ENCODE data around the gene TRIML2.
"Not testable (repeated sequence)": the region's sequence is repeated elsewhere in the genome, so short reads cannot be mapped to it uniquely, and the experiment has no call there.

TRIML2 gene

DNA sequence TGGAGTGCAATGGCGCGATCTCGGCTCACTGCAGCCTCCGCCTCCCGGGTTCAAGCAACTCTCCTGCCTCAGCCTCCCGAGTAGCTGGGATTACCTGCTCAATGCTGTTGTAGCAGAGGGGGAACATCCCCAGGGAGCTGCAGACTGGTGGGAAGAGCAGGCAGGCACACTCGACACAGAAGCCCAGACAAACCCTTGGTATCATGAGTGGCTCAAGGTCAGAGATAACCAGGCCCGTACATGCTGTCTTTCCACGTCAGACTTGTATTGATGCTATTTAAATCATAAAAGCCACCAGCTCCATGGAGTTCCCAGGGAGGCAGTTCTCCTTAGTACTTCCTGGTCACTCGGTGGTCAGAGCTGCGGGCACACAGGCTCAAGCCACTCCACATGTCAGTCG, 33.2 kb downstream of the TRIML2 start:
- no peak for DNase-seq (ENCODE audit: low read depth)
- no peak for TF ChIP-seq CTCF (IDR thresholded peaks at IDR 0.05; ENCODE audit: control insufficient read depth, extremely low read depth, insufficient read depth)
- no peak overlapping the region for H3K4me3 ChIP-seq (ENCODE audit: low read depth, low read length)

DNA sequence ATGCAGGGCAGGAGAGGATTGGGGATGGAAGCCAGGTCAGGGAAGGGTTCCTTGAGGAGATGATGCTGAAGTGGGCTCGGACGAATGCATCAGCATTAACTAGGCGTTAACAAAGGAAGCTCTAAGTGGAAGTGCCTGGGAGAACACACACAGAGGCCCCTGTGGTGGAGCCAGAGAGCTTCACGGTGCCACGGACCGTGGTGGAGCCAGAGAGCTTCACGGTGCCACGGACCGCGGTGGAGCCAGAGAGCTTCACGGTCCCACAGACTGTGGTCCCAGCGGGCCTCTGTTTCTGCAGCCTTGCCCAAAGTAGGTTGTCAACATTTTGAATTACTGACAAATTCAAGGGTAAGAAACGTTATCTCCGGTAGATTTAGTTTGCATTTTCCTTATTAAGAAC, 48.3 kb downstream of the TRIML2 start:
- H3K4me3 ChIP-seq (ENCODE audit: low read depth, low read length) = no peak overlapping the region
- no peak for TF ChIP-seq CTCF (IDR thresholded peaks at IDR 0.05; ENCODE audit: control insufficient read depth, extremely low read depth, insufficient read depth)
- DNase-seq (ENCODE audit: low read depth) = no peak

DNA sequence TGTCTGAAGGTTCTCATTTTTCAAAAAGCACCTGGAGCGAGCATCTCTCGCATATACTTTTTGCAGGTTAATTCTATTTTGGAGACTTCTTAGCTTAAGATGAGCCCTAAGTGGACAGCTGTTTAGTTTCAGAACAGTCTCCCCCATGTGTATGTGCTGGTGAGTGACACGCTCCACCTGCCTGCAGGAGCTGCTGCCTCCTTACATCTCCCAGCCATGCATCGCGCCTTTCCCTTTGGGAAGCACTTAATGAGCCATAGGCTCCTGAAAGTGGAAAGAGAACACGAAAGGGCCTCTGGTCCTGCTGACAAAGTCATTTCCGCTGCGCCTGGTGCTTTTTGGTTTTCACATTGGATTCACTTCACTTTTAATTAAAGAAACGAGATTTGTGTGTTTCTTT, 56.1 kb downstream of the TRIML2 start:
- no peak overlapping the region for H3K4me3 ChIP-seq (ENCODE audit: low read depth, low read length)
- no peak for DNase-seq (ENCODE audit: low read depth)
- no peak for TF ChIP-seq CTCF (IDR thresholded peaks at IDR 0.05; ENCODE audit: control insufficient read depth, extremely low read depth, insufficient read depth)

GRCh38 chr4:188046657-188047056, 62.7 kb downstream of the TRIML2 start:
- no peak overlapping the region for H3K4me3 ChIP-seq (ENCODE audit: low read depth, low read length)
- TF ChIP-seq CTCF (IDR thresholded peaks at IDR 0.05; ENCODE audit: control insufficient read depth, extremely low read depth, insufficient read depth) = no peak
- DNase-seq (ENCODE audit: low read depth) = no peak

- DNase-seq (ENCODE audit: low read depth); H3K4me3 ChIP-seq (ENCODE audit: low read depth, low read length): not testable (repeated sequence)
These were observed 63.9 kb downstream of the TRIML2 start for GRCh38 chr4:188045461-188045860.

DNA sequence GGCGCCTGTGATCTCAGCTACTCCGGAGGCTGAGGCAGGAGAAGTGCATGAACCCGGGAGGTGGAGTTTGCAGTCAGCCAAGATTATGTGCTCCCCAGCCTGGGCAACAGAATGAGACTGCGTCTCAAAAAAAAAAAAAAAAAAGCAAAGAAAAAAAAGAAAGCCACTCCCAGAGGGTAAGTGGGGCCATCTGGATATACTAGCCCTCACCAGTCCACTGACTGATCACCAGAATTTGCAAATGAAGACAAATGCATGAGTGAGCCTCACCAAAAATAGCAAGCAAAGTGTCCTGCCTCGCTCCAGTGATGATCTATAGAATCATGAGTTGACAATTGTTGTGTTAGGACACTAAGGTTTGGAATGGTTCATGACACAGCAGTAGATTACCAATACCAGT, 66.2 kb downstream of the TRIML2 start:
- no peak overlapping the region for H3K4me3 ChIP-seq (ENCODE audit: low read depth, low read length)
- TF ChIP-seq CTCF (IDR thresholded peaks at IDR 0.05; ENCODE audit: control insufficient read depth, extremely low read depth, insufficient read depth) = no peak
- no peak for DNase-seq (ENCODE audit: low read depth)

- no peak for DNase-seq (ENCODE audit: low read depth)
- no peak overlapping the region for H3K4me3 ChIP-seq (ENCODE audit: low read depth, low read length)
- no peak for TF ChIP-seq CTCF (IDR thresholded peaks at IDR 0.05; ENCODE audit: control insufficient read depth, extremely low read depth, insufficient read depth)
These were observed 67.2 kb downstream of the TRIML2 start for GRCh38 chr4:188042191-188042590.

GRCh38 chr4:188041721-188042120, 67.7 kb downstream of the TRIML2 start:
- no peak for TF ChIP-seq CTCF (IDR thresholded peaks at IDR 0.05; ENCODE audit: control insufficient read depth, extremely low read depth, insufficient read depth)
- no peak for DNase-seq (ENCODE audit: low read depth)
- no peak overlapping the region for H3K4me3 ChIP-seq (ENCODE audit: low read depth, low read length)
